ENCODE data around the gene COQ3. TPM values are rescaled to one million over a fixed set of nuclear protein-coding genes. Genes with fewer than 3 reads are reported as not detected.

COQ3 gene, protein sequence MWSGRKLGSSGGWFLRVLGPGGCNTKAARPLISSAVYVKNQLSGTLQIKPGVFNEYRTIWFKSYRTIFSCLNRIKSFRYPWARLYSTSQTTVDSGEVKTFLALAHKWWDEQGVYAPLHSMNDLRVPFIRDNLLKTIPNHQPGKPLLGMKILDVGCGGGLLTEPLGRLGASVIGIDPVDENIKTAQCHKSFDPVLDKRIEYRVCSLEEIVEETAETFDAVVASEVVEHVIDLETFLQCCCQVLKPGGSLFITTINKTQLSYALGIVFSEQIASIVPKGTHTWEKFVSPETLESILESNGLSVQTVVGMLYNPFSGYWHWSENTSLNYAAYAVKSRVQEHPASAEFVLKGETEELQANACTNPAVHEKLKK
- total RNA-seq: 10 to 100 TPM in 1 of 2 donors, 1 to 10 TPM in 1; 8.8 to 15.1 TPM

DNA sequence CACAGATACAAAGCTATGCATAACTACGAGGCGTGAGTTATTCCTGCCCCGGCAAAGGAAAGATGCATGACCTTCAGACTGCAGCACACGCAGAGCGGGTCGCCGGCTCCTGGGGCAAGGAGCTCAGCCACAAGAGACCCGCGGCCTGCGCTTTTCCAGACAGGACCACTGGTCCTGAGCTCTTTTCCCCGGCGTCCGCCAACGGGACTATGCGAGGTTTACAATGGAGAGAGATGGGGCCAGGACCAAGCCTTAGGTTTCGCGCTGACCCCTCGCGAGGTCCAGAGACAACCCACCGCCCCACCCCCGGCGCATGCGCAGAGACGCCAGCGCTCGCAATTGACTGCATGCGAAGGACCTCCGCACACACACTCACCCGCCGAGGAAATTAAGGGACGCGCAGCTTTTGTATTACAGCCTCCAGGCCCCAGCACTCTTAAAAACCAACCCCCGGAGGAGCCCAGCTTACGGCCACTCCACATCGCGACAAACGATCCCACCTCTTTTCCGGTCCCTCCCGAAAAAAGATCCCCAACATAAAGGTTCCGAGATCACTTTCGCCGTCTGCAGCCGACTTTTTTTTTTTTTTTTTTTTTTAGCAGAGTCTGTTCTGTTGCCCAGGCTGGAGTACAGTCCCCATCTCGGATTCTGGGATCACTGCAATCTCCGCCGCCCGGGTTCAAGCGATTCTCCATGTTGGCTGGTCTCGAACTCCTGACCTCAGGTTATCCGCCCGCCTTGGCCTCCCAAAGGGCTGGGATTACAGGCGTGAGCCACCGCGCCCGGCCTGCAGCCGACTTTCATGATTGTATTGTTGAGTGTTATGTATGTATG is at the start of gene COQ3:
Gene COQ3, minus strand, starts transcription at position 498 of the 834 bp plus-strand sequence. Its CDS starts 16 bp downstream, at position 482.
- TF ChIP-seq, protein P1, sequence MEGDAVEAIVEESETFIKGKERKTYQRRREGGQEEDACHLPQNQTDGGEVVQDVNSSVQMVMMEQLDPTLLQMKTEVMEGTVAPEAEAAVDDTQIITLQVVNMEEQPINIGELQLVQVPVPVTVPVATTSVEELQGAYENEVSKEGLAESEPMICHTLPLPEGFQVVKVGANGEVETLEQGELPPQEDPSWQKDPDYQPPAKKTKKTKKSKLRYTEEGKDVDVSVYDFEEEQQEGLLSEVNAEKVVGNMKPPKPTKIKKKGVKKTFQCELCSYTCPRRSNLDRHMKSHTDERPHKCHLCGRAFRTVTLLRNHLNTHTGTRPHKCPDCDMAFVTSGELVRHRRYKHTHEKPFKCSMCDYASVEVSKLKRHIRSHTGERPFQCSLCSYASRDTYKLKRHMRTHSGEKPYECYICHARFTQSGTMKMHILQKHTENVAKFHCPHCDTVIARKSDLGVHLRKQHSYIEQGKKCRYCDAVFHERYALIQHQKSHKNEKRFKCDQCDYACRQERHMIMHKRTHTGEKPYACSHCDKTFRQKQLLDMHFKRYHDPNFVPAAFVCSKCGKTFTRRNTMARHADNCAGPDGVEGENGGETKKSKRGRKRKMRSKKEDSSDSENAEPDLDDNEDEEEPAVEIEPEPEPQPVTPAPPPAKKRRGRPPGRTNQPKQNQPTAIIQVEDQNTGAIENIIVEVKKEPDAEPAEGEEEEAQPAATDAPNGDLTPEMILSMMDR (IDR thresholded peaks at IDR 0.05): no peak
- DNase-seq (ENCODE audit: low spot score): no peak
- H3K9me3 ChIP-seq: no peaks in the 10 kb centered on the region
- no peaks in the 10 kb centered on the region for H3K4me1 ChIP-seq
- H3K36me3 ChIP-seq: peaks cover 7% of the 10 kb centered on the region
- peak within 1 kb of the TSS; percentile 81 to 83 for H3K4me3 ChIP-seq
- peak within 1 kb of the TSS; percentile 79 to 86 for H3K27ac ChIP-seq
- no peaks in the 10 kb centered on the region for H3K27me3 ChIP-seq

DNA sequence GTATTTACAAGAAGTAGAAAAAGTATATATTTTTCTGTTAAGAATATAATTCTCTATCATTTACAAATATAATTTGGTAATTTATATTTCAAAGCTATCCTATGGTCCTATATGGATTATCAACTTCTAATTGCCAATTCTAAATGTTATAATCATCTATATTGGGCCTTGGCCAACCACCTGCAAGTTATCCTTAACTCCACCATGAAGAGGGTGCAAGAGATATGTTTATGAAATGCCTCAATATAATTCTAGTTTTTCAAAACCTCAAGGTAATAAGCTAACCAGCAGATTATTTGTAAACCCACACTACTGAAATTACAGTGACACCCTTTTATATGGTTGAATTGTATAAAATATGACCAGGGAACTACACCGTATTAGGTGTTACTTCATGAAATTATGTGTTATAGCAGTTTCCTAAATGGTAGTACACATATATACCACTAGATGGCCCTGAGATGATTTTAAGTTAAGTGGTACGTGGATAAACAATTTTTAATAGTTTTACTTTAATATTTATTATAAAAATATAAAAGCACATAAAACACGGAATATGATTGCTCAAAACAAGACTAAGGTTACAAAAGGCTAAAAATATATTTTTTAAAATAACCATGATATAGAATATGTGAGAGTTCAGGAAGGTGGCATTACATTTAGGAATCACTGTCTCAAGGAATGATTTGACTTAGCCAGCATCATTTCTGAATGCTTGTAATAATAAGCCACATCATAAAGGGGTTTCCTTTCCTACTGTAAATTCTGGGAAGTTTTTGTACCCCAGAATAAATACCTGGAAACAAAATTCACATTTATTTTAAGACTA is 40.9 kb upstream of the COQ3 start:
- H3K27ac ChIP-seq: no peak overlapping the region
- TF ChIP-seq, protein P1 (IDR thresholded peaks at IDR 0.05): peak; percentile 70 to 79
- H3K36me3 ChIP-seq: peaks cover 10% of the 10 kb centered on the region
- no peaks in the 10 kb centered on the region for H3K4me1 ChIP-seq
- H3K4me3 ChIP-seq: no peak overlapping the region
- H3K27me3 ChIP-seq: no peaks in the 10 kb centered on the region
- H3K9me3 ChIP-seq: no peaks in the 10 kb centered on the region
- DNase-seq (ENCODE audit: low spot score): no peak

DNA sequence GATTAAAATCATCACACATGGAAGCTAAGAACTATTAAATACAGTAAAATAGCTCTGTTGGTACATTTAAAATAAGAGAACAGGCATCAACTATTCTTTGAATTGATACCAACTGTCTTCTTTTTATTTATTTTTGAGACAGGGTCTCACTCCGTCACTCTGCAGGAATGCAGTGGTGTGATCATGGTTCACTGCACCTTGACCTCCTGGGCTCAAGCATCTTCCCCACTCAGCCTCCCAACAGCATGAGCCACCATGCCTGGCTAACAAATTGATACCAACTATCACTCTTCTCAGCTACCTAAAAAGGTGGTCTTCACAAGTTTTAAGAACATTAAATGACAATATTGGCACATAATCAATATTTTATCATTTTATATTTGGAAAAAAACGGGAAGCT is 38.9 kb upstream of the COQ3 start:
- Histone ChIP-seq H3K9me3 (no peaks in the 10 kb centered on the region), H3K4me1 (no peaks in the 10 kb centered on the region), H3K27me3 (no peaks in the 10 kb centered on the region), H3K27ac (no peak overlapping the region), H3K36me3 (peaks cover 10% of the 10 kb centered on the region), H3K4me3 (no peak overlapping the region)
- TF ChIP-seq, protein P1 (IDR thresholded peaks at IDR 0.05): no peak
- DNase-seq (ENCODE audit: low spot score): no peak

DNA sequence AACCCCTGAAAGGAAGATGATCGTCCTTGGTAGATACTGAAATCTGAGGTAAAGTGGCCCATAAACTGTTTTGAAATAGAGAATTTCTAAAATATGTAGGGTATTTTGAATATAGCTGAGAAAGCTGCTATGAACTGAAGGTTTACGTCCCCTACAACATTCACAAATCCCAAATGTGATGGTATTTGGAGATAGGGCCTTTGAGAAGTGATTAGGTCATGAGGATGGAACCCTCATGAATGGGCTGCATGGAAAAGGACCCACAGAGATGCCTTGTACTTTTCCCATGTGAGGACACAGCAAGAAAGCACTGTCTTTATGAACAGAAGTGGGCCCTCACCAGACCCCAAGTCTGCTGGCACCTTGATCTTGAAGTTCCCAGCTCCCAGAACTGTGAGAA is 37.9 kb upstream of the COQ3 start:
- no peak overlapping the region for H3K4me3 ChIP-seq
- no peak for DNase-seq (ENCODE audit: low spot score)
- no peaks in the 10 kb centered on the region for H3K9me3 ChIP-seq

DNA sequence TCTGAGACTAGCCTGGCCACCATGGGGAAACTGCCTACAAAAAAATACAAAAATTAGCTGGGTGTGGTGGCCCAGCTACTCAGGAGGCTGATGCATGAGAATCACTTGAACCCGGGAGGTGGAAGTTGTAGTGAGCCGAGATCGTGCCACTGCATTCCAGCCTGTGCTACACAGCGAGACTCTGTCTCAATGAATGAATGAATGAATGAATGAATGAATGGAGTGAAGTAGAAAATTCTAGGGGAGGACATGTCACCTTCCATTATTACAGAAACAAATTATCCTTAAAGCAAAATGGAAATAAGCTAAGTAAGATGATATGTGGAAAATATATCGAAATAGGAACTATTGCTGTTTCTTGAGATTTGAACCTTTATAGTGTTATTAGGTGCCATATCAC is 34.0 kb upstream of the COQ3 start:
- H3K4me3 ChIP-seq: no peak overlapping the region
- H3K27ac ChIP-seq: no peak overlapping the region
- H3K36me3 ChIP-seq: peaks cover 10% of the 10 kb centered on the region
- H3K27me3 ChIP-seq: no peaks in the 10 kb centered on the region
- no peaks in the 10 kb centered on the region for H3K9me3 ChIP-seq
- TF ChIP-seq, protein P1 (IDR thresholded peaks at IDR 0.05): no peak
- no peak for DNase-seq (ENCODE audit: low spot score)
- H3K4me1 ChIP-seq: peaks cover 0 to 33% of the 10 kb centered on the region in 2 donors

More for the DNA sequence above, 37.9 kb upstream of the COQ3 start:
- Histone ChIP-seq H3K27me3 (no peaks in the 10 kb centered on the region), H3K27ac (no peak overlapping the region), H3K36me3 (peaks cover 10% of the 10 kb centered on the region), H3K4me1 (peaks cover 0 to 9% of the 10 kb centered on the region in 2 donors)
- TF ChIP-seq, protein P1 (IDR thresholded peaks at IDR 0.05): no peak
